Inflammatory macrophage (primary cell): ENCODE results near the gene PRKCZ.
"Not testable (repeated sequence)": the region's sequence is repeated elsewhere in the genome, so short reads cannot be mapped to it uniquely, and the experiment has no call there.

Source experiments
- DNase-seq, 2 donors: peaks; one replicate each; pipeline ENCODE4 v3.0.0-alpha.2; 2020 to 2022

PRKCZ gene

GRCh38 chr1:2121794-2122193 lies 71.6 kb downstream of the PRKCZ start:
- not testable (repeated sequence) for DNase-seq

GRCh38 chr1:2124446-2125198 lies 74.4 kb downstream of the PRKCZ start:
- no peak for DNase-seq

GRCh38 chr1:2125350-2126211 lies 75.4 kb downstream of the PRKCZ start:
- no peak for DNase-seq

GRCh38 chr1:2126331-2127186 lies 76.3 kb downstream of the PRKCZ start:
- DNase-seq: no peak

- DNase-seq: peak; percentile 20 to 30
These were observed 77.3 kb downstream of the PRKCZ start for GRCh38 chr1:2127187-2128145.

- DNase-seq: no peak
These were observed 78.1 kb downstream of the PRKCZ start for GRCh38 chr1:2128189-2128901.

GRCh38 chr1:2129256-2129943 lies 79.2 kb downstream of the PRKCZ start:
- DNase-seq: no peak

GRCh38 chr1:2130156-2130555 lies 79.9 kb downstream of the PRKCZ start:
- no peak for DNase-seq

GRCh38 chr1:2130871-2131289 lies 80.7 kb downstream of the PRKCZ start:
- DNase-seq: no peak

- peak; percentile 13 to 42 for DNase-seq
These were observed 82.2 kb downstream of the PRKCZ start for GRCh38 chr1:2132222-2133038.

- DNase-seq: peak; percentile 98 to 99
These were observed 83.0 kb downstream of the PRKCZ start for GRCh38 chr1:2133039-2133878.

GRCh38 chr1:2133879-2134215 lies 83.6 kb downstream of the PRKCZ start:
- no peak for DNase-seq

- DNase-seq: no peak
These were observed 84.0 kb downstream of the PRKCZ start for GRCh38 chr1:2134266-2134620.

- no peak for DNase-seq
These were observed 84.6 kb downstream of the PRKCZ start for GRCh38 chr1:2134621-2135307.

GRCh38 chr1:2135441-2135841 lies 85.2 kb downstream of the PRKCZ start:
- no peak for DNase-seq

GRCh38 chr1:2135941-2136340 lies 85.7 kb downstream of the PRKCZ start:
- DNase-seq: no peak

- DNase-seq: no peak
These were observed 86.4 kb downstream of the PRKCZ start for GRCh38 chr1:2136386-2137235.
